H7 (cell line): Measurements from ENCODE around the gene CDC42EP5. TPM values are rescaled to one million over a fixed set of nuclear protein-coding genes. Genes with fewer than 3 reads are reported as not detected.

Experiments
- DNase-seq: peaks from one replicate; pipeline ENCODE4 v3.0.0; 2012
- H3K27me3 ChIP-seq: 2 replicates; pipeline ENCODE4 v1.6.0; 2011; ENCODE audit warnings: mild to moderate bottlenecking, low read length; ENCODE audit not compliant: control insufficient read depth, insufficient read depth
- H3K36me3 ChIP-seq: replicated peaks from 2 replicates; pipeline ENCODE4 v1.5.1; 2011; ENCODE audit warnings: low read length; ENCODE audit not compliant: control insufficient read depth, insufficient read depth
- H3K4me3 ChIP-seq: 2 replicates; pipeline ENCODE4 v1.5.1; 2011; ENCODE audit warnings: low read depth, mild to moderate bottlenecking, control low read depth, low read length, moderate library complexity; ENCODE audit not compliant: insufficient read depth
- total RNA-seq: library from RNA; depleted of rRNA; stranded (reverse); fragments of >200 nt; shearing (Covaris generic); gene quantifications from 2 replicates; pipeline ENCODE4 v1.2.3, GENCODE V29; 2014

The CDC42EP5 gene
- total RNA-seq, 1 experiment from 2014 or later, result 4.3 TPM

DNA sequence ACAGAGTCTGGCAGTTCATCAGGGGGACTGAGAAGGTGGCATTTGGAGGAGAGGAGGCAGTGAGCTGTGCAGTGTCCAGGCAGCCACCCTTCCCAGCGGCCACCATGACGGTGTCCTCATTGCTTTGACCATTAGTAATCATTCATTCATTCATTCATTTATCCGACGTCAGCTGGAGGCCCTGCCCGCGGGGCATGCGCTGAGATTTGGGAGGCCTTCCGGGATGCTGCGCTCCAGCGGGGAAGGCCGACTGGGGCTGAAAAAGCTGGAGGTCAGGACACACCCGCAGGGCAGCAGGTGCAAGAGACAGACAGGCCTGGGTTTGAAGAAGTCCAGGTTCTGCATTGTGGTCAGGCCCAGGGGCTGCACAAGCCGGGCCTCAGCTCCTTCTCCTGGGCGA lies 48.9 kb downstream of the CDC42EP5 start:
- Histone ChIP-seq H3K4me3 (no peak overlapping the region), H3K27me3 (no peaks in the 10 kb centered on the region; the same call in 1 of the 2 replicates), H3K36me3 (no peaks in the 10 kb centered on the region; the same call in 1 of the 2 replicates)
- no peak for DNase-seq

GRCh38 chr19:54422136-54422535 lies 51.0 kb downstream of the CDC42EP5 start:
- DNase-seq, result peak; percentile 85
- peaks cover under 1% of the 10 kb centered on the region for H3K27me3 ChIP-seq
- no peaks in the 10 kb centered on the region; the same call in 1 of the 2 replicates for H3K36me3 ChIP-seq
- no peak overlapping the region for H3K4me3 ChIP-seq

DNA sequence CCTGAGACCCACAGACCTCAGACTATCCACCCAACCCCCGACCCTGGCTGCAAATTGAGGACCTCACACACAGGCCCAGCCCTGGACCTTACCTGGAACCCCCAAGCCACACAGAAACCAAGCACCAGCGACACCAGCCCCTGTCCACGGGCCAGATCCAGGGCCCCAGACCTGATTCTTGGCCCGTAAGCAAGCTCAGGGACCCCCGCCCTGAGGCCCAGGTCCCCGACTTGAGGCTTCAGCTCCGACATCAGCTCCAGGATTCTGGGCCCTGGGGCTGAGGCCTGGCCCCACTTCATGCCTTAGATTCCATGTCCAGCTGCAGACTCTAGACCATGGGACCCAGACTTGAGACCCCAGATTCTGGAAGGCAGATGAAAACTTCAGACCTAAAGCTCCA lies 51.6 kb downstream of the CDC42EP5 start:
- Histone ChIP-seq H3K4me3 (no peak overlapping the region), H3K27me3 (peaks cover 7% of the 10 kb centered on the region)

GRCh38 chr19:54421169-54421516 lies 52.0 kb downstream of the CDC42EP5 start:
- Histone ChIP-seq H3K36me3 (no peaks in the 10 kb centered on the region; the same call in 1 of the 2 replicates), H3K27me3 (peaks cover 11% of the 10 kb centered on the region), H3K4me3 (no peak overlapping the region)
- DNase-seq, result no peak

More for the DNA sequence above, 51.6 kb downstream of the CDC42EP5 start:
- no peak for DNase-seq
- H3K36me3 ChIP-seq, result no peaks in the 10 kb centered on the region; the same call in 1 of the 2 replicates

GRCh38 chr19:54420383-54421168 lies 52.5 kb downstream of the CDC42EP5 start:
- Histone ChIP-seq H3K4me3 (peak overlapping the region; percentile 34), H3K36me3 (no peaks in the 10 kb centered on the region; the same call in 1 of the 2 replicates), H3K27me3 (peaks cover 17% of the 10 kb centered on the region)
- DNase-seq, result peak; percentile 97

GRCh38 chr19:54420068-54420382 lies 53.1 kb downstream of the CDC42EP5 start:
- H3K27me3 ChIP-seq, result peaks cover 19% of the 10 kb centered on the region
- no peak for DNase-seq
- H3K4me3 ChIP-seq, result peak overlapping the region; percentile 34
- H3K36me3 ChIP-seq, result no peaks in the 10 kb centered on the region; the same call in 1 of the 2 replicates

- Histone ChIP-seq H3K4me3 (no peak overlapping the region), H3K27me3 (peaks cover 28% of the 10 kb centered on the region), H3K36me3 (no peaks in the 10 kb centered on the region; the same call in 1 of the 2 replicates)
- peak; percentile 65 for DNase-seq
Observed at GRCh38 chr19:54418930-54419800, 53.9 kb downstream of the CDC42EP5 start.

DNA sequence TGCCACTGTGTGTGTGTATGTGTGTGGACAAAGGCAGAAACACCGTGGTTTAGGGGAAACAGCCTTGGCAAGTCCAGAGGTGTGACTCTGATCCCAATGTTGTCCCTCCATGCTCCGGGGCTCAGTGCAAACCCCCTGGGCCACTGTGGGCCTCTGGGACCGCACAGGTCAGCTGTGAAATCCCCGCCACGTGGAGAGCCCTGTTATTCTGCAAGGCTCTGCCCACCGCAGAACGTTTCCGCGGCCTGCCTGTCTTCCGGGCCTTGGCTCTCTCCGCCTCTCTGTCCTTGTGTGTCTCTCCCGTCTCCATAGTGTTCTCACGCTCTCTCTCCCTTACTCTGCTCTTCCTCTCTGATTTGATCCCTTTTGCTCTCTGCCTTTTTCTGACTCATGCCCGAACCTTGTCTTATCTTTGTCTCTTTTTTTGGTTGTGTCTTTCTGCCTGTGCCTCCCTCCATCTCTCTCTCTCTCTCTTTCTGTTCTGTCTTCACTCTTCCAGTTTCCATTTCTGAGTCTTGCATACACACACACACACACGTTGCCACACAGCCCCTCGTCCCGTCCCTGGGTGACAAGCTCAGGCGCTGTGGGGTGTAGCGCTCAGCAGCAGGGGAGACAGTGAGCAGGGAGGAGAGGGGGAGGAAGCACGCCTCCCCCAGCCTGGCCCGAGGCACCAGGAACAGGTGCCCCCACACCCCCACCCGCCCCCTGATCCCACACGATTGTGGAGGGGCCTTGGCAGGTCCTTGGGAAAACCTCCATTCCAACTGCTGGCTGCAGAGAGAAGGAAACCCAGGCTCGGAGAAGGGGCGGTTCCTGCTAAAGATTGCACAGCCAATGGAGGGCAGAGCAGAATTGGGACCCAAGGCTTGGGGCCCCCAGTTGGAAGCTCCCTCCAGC lies 54.8 kb downstream of the CDC42EP5 start:
- Histone ChIP-seq H3K36me3 (no peaks in the 10 kb centered on the region; the same call in 1 of the 2 replicates), H3K27me3 (peaks cover 28% of the 10 kb centered on the region), H3K4me3 (no peak overlapping the region)
- DNase-seq, result peak; percentile 70

- peak overlapping the region; percentile 49; the same call in 1 of the 2 replicates for H3K4me3 ChIP-seq
- H3K27me3 ChIP-seq, result peaks cover 30% of the 10 kb centered on the region
- H3K36me3 ChIP-seq, result no peaks in the 10 kb centered on the region; the same call in 1 of the 2 replicates
- no peak for DNase-seq
Observed at GRCh38 chr19:54416695-54417491, 56.2 kb downstream of the CDC42EP5 start.

DNA sequence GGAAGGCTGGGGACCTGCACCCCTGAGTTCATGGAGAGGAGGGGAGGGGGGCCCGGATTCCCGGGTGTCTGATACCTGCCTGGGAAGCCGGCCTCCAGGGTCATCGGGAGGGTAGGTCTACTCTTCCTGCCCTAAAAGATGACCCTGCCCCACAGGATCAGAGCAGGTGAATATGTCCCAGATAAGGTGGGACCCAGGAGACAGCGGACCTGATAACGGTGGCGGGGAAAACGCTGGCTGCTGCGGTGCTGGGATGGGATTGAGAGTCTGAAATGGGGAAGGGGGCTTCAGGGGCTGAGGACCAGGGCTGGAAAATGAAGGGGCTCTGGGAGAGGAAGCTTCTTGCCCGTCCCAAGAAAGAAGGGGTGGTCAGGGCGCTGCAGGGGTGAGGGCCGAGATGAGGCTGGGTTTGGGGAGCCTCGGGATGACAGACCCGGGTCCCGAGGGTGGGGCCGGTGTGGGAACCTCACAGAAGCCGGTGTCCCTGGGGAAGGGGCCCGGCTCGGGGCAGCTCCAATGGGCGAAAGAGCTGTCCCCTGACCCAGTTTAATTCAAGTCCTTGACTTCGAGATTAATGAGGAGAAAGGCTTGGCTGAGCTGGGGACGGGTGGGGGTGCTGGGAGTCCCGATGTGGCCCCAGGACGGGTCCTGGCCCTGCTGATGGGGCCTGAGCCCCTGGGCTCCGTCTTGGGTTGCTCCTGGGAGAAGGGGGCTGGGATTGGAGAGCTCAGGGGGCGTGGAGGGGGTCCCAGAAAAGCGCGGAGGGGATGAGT lies 57.0 kb downstream of the CDC42EP5 start:
- no peaks in the 10 kb centered on the region; the same call in 1 of the 2 replicates for H3K36me3 ChIP-seq
- peak overlapping the region; percentile 49 for H3K4me3 ChIP-seq
- peaks cover 30% of the 10 kb centered on the region for H3K27me3 ChIP-seq
- DNase-seq, result peak; percentile 83

DNA sequence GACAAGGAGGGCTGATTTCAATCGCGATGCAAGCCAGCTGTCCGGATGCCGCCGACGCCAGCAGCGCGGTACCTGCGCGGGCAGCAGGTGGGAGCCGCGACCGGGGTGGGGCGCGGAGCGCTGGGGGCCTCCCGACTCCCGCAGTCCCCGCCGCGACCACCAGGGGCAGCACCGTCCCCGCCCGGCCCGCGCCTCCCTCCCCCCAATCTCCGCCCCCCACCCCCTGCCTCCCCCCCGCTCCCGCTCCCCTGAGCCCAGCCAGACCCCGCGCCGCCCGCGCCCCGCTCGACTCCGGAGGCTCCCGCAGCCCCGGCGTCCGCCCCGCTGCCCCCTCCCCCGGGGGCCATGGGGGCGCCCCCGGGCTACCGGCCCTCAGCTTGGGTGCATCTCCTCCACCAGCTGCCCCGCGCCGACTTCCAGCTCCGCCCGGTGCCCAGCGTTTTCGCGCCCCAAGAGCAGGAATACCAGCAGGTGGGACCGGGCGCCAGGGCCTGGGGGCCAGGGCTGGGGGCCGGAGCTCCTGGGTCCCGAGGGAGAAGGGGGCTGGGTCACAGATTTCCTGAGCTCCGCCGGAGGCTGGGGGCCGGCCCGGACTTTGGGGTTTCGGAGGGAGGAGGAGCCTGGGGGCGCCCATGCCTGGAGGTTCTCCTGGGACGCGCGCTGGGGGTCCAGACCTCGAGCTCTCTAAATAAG lies 57.7 kb downstream of the CDC42EP5 start, which contains the start of gene TTYH1:
Gene TTYH1, plus strand, starts transcription at position 257 of the 693 bp plus-strand sequence. Its CDS starts 89 bp downstream, at position 346.
- Histone ChIP-seq H3K4me3 (peak within 1 kb of the TSS; percentile 49), H3K36me3 (no peaks in the 10 kb centered on the region; the same call in 1 of the 2 replicates), H3K27me3 (peaks cover 33% of the 10 kb centered on the region)
- DNase-seq, result peak; percentile 99
